Measurements from ENCODE around the gene C3orf70. TPM values are rescaled to one million over a fixed set of nuclear protein-coding genes. Genes with fewer than 3 reads are reported as not detected.

Gene C3orf70, protein sequence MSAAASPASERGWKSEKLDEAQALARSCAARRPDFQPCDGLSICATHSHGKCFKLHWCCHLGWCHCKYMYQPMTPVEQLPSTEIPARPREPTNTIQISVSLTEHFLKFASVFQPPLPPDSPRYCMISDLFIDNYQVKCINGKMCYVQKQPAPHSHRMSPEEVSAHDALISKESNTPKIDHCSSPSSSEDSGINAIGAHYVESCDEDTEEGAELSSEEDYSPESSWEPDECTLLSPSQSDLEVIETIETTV
- 1.5 TPM for total RNA-seq
- long read RNA-seq, partial matches to known transcripts, result 0 of 1 reads
- long read RNA-seq, other reads (novel, unspliced or antisense), result 1 of 1 reads

DNA sequence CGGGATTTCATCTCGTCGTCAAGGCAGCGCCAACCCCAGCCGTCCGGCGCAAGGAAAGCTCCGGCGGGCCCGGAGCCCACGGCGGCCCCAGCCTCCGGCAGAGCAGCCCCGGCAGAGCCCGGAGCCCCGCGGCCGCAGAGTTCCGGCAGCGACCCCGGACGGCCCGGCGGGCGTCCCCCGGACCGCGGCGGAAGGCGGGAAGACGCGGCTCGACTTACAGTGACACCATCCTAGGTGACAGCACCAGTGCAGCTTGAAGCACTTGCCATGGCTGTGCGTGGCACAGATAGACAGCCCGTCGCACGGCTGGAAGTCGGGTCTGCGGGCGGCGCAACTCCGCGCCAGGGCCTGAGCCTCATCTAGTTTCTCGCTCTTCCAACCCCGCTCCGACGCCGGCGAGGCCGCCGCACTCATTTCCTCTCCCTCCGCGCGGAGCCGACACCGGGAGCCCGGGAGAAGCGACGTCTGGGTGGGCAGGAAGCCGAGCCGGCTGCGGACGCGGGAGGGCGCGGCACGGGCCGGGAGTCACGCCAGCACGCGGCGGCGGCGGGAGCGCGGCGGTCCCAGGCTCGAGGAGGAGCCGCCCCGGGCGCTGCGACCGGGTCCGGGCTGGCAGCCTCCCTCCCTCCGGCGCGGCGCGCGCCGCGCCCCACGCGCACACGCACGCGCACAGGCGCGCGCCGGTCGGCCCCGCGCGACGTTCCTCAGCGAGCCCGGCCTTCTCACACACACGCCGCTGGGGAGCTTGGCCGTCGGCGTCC, at the start of gene C3orf70:
Gene C3orf70 (minus strand): TSS at position 651 of the 761 bp plus-strand sequence. CDS start 237 bp downstream, at position 414.
- intact Hi-C loops (cut with DNase I), result no loop called here
- DNase-seq, result peak; percentile 82

DNA sequence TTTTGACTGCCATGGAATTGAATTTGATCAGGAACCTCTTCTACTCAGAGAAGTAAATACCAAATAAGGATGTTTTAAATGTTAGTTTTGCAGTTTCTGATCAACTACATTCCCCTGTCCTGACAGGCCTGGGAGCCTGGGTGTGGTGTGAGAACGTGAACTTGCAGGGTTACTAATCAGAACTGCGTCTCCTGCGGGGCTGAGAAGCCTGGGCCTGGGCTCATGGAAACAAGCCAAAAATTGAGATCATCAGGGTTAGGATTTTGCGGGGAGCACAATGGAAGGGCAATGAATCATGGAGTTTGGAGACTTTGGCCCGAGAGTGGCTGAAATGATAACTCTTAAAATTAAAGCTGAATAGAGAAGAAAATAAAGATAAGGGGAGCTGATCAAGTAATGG, 47.8 kb upstream of the C3orf70 start:
- ATAC-seq (ENCODE audit: poor library complexity) (no peak), DNase-seq (no peak)
- intact Hi-C loops (cut with DNase I), result no loop called here

More for the DNA sequence above, at the start of gene C3orf70:
- ATAC-seq (ENCODE audit: poor library complexity), result peak; percentile 87

DNA sequence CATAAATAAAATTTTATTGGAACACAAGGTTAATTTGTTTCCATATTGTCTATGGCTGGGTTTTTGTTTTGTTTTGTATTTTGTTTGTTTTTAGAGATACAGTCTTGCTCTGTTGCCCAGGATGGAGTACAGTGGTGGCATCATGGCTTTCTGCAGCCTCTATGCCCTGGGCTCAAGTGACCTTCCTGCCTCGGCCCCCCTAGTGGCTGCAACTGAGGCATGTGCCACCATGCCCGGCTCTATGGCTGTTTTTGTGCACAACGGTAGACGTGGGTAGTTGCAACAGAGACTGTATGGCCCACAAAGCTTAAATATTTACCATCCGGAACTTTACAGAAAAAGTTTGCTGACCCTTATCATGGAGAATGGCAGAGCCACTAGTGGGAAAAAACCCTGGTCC, 46.8 kb upstream of the C3orf70 start:
- intact Hi-C loops (cut with DNase I), result no loop called here
- ATAC-seq (ENCODE audit: poor library complexity) (no peak), DNase-seq (no peak)

DNA sequence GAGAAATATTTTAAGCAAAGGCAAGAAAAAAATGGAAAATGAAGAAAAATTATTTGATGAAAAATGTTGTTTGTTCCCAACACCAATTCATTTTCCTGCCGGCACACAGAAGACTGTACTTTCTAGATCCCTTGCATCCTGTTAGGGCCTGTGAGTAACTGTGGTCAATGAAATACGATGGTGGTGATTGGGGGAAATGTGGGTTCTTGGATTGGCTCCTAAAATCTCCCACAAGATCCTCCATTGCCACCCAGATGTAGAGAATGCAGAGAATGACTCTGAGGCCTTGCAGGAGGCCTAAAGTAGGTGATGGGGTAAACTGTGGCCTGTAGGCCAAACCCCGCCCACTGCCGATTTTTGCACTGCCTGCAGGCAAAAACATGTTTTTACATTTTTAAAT, 46.3 kb upstream of the C3orf70 start:
- no peak for DNase-seq
- intact Hi-C loops (cut with DNase I), result no loop called here
- ATAC-seq (ENCODE audit: poor library complexity), result no peak

DNA sequence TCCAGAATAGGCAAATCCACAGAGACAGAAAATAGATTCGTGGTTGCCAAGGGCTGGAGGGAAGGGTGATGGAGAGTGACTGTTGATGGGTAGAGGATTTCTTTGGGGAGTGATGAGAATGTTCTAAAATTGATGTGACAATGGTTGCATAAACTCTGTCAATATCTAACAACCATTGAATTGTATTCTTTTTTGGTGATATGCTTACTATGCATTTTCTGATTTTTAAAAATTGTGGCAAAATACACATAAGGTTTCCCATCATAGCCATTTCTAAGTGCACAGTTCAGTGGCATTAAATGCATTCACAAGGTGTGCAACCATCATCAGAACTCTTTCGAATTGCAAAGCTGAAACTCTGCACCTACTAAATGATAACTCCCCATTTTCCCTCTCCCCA, 44.2 kb upstream of the C3orf70 start:
- DNase-seq (no peak), ATAC-seq (ENCODE audit: poor library complexity) (no peak)
- intact Hi-C loops (cut with DNase I), result no loop called here

DNA sequence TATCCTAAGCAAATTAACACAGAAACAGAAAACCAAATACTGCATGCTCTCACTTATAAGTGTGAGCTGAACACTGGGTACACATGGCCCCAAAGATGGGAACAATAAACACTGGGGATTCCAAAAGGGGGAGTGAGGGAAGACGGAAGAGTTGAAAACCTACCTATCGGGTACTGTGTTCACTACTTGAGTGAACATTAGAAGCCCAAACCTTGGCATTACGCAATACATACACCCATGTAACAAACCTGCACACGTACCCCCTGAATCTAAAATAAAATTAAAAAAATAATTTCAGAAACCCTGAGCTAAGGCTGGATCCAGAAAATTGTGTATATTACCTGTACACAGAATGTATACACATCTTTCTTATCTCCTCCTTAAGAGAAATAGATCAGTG, 42.8 kb upstream of the C3orf70 start:
- DNase-seq, result no peak
- no peak for ATAC-seq (ENCODE audit: poor library complexity)
- intact Hi-C loops (cut with DNase I), result no loop called here

DNA sequence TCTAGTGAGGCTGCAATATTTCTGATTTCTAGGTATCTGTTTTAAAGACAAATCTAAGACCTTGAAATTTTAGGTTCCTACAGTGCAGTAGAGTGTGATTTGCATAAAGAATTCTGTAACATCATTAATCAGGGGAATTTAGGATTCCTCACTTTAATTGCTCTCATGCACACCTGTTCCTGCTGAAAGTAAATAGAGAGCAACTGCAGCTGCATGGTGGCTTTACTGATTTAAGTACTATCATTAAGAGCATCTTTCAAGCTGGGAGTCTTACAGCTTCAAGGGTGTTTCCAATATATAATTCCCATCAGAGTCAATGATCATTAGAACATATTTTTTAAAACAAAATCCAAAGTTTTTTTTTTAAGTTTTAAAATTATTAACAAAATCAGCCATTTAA, 36.0 kb upstream of the C3orf70 start:
- ATAC-seq (ENCODE audit: poor library complexity), result no peak
- intact Hi-C loops (cut with DNase I), result no loop called here
- no peak for DNase-seq

DNA sequence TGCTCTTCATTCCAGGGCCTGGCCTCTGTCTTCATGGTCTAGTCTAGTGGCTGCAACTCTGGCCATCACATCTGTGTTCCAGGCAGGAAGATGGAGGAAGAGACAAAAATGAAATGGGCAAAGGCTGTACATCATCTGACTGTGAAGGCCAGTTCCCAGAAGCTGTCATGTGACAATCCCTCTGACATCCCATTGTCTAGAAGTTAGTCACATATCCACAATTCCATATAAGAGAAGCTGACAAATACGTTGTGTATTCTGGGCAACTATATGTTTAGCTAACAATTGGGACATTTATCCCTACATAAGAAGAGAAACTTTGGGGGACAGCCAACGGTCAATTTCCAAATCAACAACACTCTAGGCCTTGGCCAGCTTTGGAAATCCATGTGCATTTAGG, 34.5 kb upstream of the C3orf70 start:
- intact Hi-C loops (cut with DNase I), result no loop called here
- DNase-seq, result no peak
- ATAC-seq (ENCODE audit: poor library complexity), result no peak

DNA sequence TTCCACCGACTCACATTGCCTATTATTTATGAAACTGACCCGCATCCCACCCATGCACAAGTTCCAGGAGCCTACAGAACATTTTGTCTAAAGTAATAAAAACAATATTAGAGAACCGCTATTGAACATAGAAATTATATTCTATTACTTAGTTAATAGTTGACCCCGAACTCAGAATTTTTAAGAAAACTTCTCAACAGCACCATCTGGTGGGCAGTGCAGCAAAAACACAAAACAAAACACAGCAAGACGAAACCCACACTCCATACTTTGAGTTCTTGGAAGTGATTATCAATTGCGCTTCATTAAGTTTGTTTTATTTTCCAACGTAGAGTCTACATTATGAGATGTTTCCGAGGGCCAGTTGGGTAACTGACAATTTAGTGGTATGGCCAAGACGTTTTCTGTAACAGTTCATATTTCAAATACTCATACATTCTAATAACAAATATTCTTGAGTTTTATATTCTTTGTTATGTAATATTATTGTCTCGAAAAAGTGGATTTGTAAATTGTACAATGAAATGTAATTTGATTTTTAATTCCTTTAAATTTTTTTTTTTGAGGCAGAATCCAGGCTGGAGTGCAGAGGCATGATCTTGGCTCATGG, 24.0 kb upstream of the C3orf70 start:
- intact Hi-C loops (cut with DNase I), result loop anchor here (2.0 kb wide), 1 partner anchor 302 kb away; no protein-coding TSS in a partner anchor
- ATAC-seq (ENCODE audit: poor library complexity) (peak; percentile 51), DNase-seq (no peak)

DNA sequence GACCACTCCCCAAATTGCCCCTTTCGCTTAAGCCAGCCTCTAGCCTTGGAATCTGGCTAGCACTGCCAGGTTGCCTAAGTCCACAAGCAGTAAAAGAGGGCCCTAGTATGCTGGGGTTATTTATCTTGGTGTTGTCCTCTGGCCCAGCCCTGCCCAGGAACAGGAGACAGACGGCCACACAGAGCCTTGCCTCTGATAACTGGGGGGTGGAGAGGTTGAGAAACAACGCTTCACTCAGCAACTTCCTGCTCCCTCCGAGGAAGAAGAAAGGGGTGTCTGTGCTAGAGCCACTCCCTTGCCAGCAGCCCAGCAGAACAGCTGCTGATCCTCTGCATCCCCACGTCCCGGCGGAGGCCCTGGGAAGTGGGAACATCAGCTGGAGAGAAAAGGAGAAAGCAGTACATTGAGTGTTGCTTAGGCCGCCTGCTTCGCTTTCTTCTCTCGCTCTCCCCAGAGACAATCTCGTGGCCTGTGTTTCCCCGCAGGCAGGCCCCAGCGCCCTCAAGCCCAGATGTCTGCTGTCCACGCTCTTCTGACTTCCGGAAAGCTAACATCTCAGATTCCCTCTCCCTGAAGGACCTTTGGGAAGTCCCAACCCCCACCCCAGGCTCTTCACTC, 22.6 kb upstream of the C3orf70 start:
- peak; percentile 84 for DNase-seq

DNA sequence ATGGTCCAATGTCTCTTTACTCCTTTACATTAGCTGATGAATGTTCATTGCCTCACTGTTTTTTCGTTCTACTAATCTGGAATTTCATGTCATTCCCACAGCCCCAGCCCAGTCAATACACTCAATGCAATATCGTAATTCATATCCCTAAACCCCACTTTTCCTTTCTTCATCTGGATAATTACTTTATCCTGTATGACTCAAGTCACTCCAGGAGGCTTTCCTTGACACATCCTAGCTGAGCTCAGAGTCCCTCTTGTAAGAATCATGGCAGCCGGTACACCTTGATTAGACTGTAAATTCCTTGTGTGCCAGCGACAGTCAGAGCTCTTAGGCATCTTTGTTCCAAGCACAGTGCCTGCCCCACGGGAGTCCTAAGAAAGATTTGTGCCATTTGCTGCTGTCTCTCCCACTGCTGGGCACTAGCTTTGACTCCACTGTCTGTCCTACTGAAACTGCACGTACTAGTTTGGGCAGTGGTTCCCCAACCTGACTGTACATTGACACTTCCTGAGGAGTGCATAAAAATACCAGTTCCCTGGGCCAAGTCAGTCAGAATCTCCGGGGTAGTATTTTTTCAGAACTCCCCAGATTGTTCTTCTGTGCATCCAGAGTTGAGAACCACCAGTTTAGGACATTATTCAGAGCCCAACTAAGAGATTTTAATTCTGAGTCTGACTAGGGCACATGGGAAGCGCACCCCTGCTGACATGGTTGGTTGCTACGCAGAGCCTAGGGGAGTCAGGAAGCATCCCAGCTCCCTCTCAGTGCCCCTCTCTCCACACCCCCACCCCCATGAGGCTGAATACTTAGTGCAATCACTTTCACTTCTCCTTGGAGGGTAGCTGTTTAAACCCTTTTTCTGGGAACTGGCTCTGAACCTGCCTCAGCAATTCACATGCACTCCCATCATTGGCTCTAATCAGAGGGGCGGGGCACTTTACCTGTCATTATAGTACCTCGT, 19.5 kb upstream of the C3orf70 start:
- intact Hi-C loops (cut with DNase I), result no loop called here
- DNase-seq (no peak), ATAC-seq (ENCODE audit: poor library complexity) (no peak)

More for the DNA sequence above, 22.6 kb upstream of the C3orf70 start:
- ATAC-seq (ENCODE audit: poor library complexity), result peak; percentile 94
- intact Hi-C loops (cut with DNase I), result no loop called here

DNA sequence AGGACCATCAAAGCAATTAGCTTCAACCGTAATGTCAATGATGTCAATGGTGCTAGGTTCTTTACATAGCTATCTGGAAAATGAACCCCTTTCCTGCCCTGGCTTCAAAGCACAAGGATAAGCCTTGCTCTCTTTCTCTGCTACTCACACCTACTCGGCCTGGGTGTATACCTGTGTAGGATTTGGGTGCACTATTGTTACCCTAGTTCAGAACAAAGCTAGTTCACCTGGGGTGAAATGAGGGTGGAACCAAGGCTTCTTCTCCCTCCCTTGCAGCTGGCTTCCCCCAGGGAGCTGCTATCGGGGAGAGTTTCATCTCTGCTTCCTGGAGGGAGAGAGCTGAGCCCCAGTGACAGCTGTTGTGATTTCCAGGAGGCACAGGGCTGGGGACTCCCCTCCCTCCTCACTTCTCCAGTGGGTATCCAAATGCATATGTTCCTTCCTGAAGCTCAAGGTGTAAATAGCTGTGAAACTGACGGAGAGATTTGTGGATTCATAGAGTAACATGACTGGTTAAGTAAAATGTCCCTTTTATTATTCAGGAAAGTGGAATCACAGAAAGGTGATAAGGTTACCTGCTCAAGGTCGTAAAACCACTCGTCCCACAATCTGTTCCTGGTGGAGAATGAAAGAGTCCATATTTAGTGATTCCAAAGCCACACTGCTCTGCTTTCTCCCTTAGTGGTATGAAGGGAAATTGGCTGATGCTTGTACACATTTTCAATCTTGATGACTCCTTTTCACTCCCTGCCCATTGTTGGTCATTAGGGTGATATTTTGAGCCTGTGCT, 11.8 kb upstream of the C3orf70 start:
- DNase-seq, result no peak
- ATAC-seq (ENCODE audit: poor library complexity), result no peak
- intact Hi-C loops (cut with DNase I), result no loop called here

DNA sequence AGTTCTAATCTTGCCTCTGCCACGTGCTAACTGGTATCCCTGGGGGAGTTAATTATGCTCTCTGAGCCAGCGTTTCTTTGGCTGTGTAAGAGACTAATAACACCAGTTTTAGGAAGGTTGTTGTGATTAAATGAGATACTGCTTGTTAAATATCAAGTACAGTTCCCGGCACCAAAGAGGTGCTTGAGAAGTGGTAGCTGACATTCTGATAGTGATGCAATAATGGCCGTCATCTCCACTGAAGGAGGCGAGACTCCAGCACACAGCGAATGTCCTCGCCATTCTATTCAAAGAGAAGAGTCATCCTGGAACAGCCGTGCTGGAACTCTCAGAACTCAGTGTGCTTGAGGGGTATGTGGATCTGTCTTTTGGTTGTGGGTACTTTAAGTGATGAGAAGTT, 9.8 kb upstream of the C3orf70 start:
- no peak for DNase-seq
- intact Hi-C loops (cut with DNase I), result no loop called here
- no peak for ATAC-seq (ENCODE audit: poor library complexity)

DNA sequence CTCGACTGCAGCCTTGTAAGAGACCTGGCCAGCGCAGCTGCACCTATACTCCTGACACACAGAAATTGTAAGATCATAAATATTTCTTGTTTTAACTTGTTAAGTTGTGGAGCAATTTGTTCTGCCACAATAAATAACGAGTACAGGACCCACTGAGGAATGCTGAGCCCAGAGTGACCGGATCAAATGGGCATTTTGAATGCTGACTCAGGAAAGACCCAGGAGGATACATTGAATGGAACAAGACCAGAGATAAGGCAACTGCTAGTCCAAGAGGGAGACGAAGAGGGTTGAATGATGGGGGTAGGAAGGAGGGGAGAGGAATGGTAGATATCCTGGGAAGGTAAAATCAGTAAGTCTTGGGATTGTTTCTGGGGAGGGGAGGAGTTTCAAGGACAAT, 8.9 kb upstream of the C3orf70 start:
- no peak for DNase-seq
- ATAC-seq (ENCODE audit: poor library complexity), result no peak
- intact Hi-C loops (cut with DNase I), result no loop called here

DNA sequence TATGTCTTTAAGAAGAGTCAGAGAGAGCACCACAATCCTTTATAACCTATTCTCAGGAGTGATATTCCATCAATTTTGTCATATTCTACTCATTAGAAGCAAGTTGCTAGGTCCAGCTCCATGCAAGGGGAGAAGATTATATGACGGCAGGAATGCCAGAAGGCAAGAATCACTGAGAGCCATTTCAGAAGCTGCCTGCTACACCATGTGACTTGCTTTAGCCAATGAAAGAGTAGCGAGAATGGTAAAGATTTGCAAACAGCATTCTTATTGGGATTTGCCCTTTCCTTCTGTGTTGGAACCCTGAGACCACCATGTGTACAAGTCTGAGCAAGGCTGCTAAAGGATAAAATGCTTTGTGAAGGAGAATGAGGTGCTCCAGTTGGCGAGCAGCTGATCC, 4.5 kb upstream of the C3orf70 start:
- intact Hi-C loops (cut with DNase I), result no loop called here

DNA sequence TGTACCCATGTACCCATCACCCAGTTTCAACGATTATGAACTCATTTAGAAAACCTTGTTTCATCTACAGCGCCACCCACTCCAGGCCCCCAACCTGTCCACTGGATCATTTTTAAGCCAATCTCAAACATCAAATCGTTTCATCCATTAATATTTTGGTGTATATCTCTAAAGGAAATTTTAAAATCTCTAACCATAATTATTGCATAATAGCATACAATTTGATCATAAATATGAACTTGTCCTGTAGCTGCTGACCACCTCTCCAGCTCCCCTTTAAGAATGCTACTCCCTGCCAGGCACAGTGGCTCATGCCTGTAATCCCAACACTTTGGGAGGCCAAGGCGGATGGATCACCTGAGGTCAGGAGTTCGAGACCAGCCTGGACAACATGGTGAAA, 2.8 kb upstream of the C3orf70 start:
- DNase-seq, result no peak
- ATAC-seq (ENCODE audit: poor library complexity), result no peak
- intact Hi-C loops (cut with DNase I), result no loop called here

More for the DNA sequence above, 4.5 kb upstream of the C3orf70 start:
- DNase-seq, result no peak
- no peak for ATAC-seq (ENCODE audit: poor library complexity)

DNA sequence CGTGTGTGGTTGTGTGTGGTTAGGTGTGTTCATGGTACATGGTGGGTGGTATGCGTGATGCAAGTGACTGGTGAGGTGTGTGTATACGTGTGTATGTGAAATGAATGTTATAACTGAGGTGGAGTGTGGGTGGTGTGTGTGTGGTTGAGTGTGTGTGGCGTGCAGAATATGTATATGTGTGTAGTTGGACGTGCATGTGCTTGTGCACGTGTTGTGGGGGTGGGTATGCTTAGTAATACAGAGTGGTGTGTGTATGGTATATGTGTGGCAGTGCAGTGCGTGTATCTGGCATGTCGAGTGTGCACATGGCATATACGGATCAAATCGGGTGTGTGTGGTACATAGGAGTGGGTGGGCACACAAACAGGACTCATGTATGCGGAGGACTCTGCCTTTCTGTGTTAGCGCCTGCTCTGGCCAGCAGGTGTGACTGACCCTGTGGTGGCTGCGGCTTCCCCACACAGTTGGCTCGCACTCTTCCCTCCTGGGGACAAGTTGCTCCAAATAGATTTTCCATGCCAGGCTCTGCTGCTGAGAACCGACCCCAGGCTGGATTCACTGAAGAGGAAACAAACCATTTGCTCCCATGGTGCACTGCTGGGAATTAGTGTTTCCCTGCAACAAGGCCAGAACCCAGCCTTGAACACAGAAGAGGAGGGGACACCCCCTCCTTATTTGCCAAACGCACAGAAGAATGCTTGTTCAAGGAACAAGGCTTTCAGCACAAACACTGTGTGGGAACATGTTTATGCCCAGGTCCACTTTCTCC, 1.2 kb upstream of the C3orf70 start:
- DNase-seq (no peak), ATAC-seq (ENCODE audit: poor library complexity) (no peak)
- intact Hi-C loops (cut with DNase I), result no loop called here
